Trophoblast cell (in vitro differentiated cells and primary cell): ENCODE measurements around the gene VCAM1.

Experiments
- DNase-seq, 2 donors: peaks; one replicate each; pipeline ENCODE4 v3.0.0-alpha.2; 2016
- H2AFZ ChIP-seq: 2 replicates; pipeline ENCODE4 v1.6.1; 2013; ENCODE audit warnings: low read length, moderate library complexity, mild to moderate bottlenecking; ENCODE audit not compliant: insufficient read depth, poor library complexity
- H2AK5ac ChIP-seq: 2 replicates; pipeline ENCODE4 v1.6.1; 2013; ENCODE audit warnings: mild to moderate bottlenecking, low read length
- H2BK120ac ChIP-seq: 2 replicates; pipeline ENCODE4 v1.6.1; 2013; ENCODE audit warnings: low read length, mild to moderate bottlenecking, moderate library complexity; ENCODE audit not compliant: insufficient read depth, poor library complexity
- H2BK12ac ChIP-seq: 2 replicates; pipeline ENCODE4 v1.6.1; 2013; ENCODE audit warnings: mild to moderate bottlenecking, low read length, moderate library complexity
- H2BK5ac ChIP-seq: 2 replicates; pipeline ENCODE4 v1.6.1; 2013; ENCODE audit warnings: low read length, low read depth, moderate library complexity, mild to moderate bottlenecking; ENCODE audit not compliant: poor library complexity
- H3K14ac ChIP-seq: 2 replicates; pipeline ENCODE4 v1.6.1; 2013; ENCODE audit warnings: mild to moderate bottlenecking, low read length
- H3K18ac ChIP-seq: 2 replicates; pipeline ENCODE4 v1.6.1; 2013; ENCODE audit warnings: mild to moderate bottlenecking, low read length
- H3K23ac ChIP-seq: 2 replicates; pipeline ENCODE4 v1.6.1; 2013; ENCODE audit warnings: low read length
- H3K27ac ChIP-seq: 2 replicates; pipeline ENCODE4 v1.5.1; 2013; ENCODE audit warnings: low read depth, mild to moderate bottlenecking, inconsistent platforms, low read length, moderate library complexity
- H3K27me3 ChIP-seq: 2 replicates; pipeline ENCODE4 v1.6.1; 2013; ENCODE audit warnings: inconsistent platforms, mild to moderate bottlenecking, low read length, moderate library complexity; ENCODE audit not compliant: insufficient read depth
- H3K36me3 ChIP-seq, 2 experiments: 1 replicate in 1 of 2; 2 replicates in 1 of 2; pipeline ENCODE4 v1.6.1; 2013; ENCODE audit warnings: low read length in 2 of 2, mild to moderate bottlenecking in 2 of 2, moderate library complexity in 1 of 2; ENCODE audit not compliant: insufficient read depth in 2 of 2, control insufficient read depth in 1 of 2
- H3K4ac ChIP-seq: 2 replicates; pipeline ENCODE4 v1.6.1; 2013; ENCODE audit warnings: low read depth, mild to moderate bottlenecking, low read length, moderate library complexity
- H3K4me1 ChIP-seq, 2 experiments: 1 replicate in 1 of 2; 2 replicates in 1 of 2; pipeline ENCODE4 v1.6.1; 2013; ENCODE audit warnings: low read length in 2 of 2, mild to moderate bottlenecking in 2 of 2, moderate library complexity in 1 of 2; ENCODE audit not compliant: insufficient read depth in 2 of 2, control insufficient read depth in 1 of 2
- H3K4me2 ChIP-seq: 2 replicates; pipeline ENCODE4 v1.6.1; 2013; ENCODE audit warnings: inconsistent platforms, mild to moderate bottlenecking, low read length, moderate library complexity
- H3K4me3 ChIP-seq: 2 replicates; pipeline ENCODE4 v1.5.1; 2013; ENCODE audit warnings: mild to moderate bottlenecking, low read depth, low read length, inconsistent platforms
- H3K79me1 ChIP-seq: one replicate; pipeline ENCODE4 v1.6.1; 2013; ENCODE audit warnings: low read length
- H3K79me2 ChIP-seq: 2 replicates; pipeline ENCODE4 v1.6.1; 2013; ENCODE audit warnings: low read length, mild to moderate bottlenecking; ENCODE audit not compliant: control insufficient read depth, insufficient read depth, poor library complexity
- H3K9ac ChIP-seq: 2 replicates; pipeline ENCODE4 v1.6.1; 2013; ENCODE audit warnings: mild to moderate bottlenecking, low read length
- H3K9me3 ChIP-seq: 2 replicates; pipeline ENCODE4 v1.6.1; 2013; ENCODE audit warnings: low read depth, mild to moderate bottlenecking, control low read depth, inconsistent platforms, low read length; ENCODE audit not compliant: insufficient read depth
- H4K12ac ChIP-seq: 2 replicates; pipeline ENCODE4 v1.6.1; 2013; ENCODE audit warnings: low read depth, mild to moderate bottlenecking, low read length, moderate library complexity
- H4K8ac ChIP-seq: 2 replicates; pipeline ENCODE4 v1.6.1; 2013; ENCODE audit warnings: low read depth, mild to moderate bottlenecking, low read length, moderate library complexity
- H4K91ac ChIP-seq: one replicate; pipeline ENCODE4 v1.6.1; 2013; ENCODE audit warnings: low read depth, mild to moderate bottlenecking, low read length, moderate library complexity
- WGBS: extraction: QIAGEN DNeasy Blood & Tissue Kit; methylation state at CpG from one replicate; pipeline ENCODE4 v1.1.7; 2013; ENCODE audit warnings: missing lambda C conversion rate; ENCODE audit not compliant: insufficient read length, insufficient coverage; ENCODE audit errors: extremely low coverage; 5-methylcytosine and 5-hydroxymethylcytosine counted together

VCAM1 gene

GRCh38 chr1:100785470-100786052 lies 66.0 kb downstream of the VCAM1 start:
- Histone ChIP-seq H3K4me2 (no peak overlapping the region), H3K79me1 (no peaks in the 10 kb centered on the region), H2AK5ac (no peak overlapping the region), H3K14ac (no peak overlapping the region), H3K18ac (no peak overlapping the region), H2BK5ac (no peak overlapping the region), H4K91ac (no peak overlapping the region), H3K27ac (no peak overlapping the region), H4K8ac (no peak overlapping the region), H3K79me2 (no peaks in the 10 kb centered on the region), H3K4me3 (no peak overlapping the region), H4K12ac (no peak overlapping the region), H2BK120ac (no peak overlapping the region), H3K4me1 (no peaks in the 10 kb centered on the region), H3K4ac (no peak overlapping the region), H2AFZ (no peak overlapping the region), H2BK12ac (no peak overlapping the region), H3K27me3 (no peaks in the 10 kb centered on the region), H3K9ac (no peak overlapping the region), H3K23ac (no peak overlapping the region), H3K9me3 (no peaks in the 10 kb centered on the region), H3K36me3 (no peaks in the 10 kb centered on the region)
- WGBS, result no CpG with 5 or more reads among the region's 5 CpGs
- DNase-seq, result no peak

GRCh38 chr1:100786870-100787269 lies 67.3 kb downstream of the VCAM1 start:
- Histone ChIP-seq H2AK5ac (no peak overlapping the region), H4K91ac (no peak overlapping the region), H3K4me1 (no peaks in the 10 kb centered on the region), H3K79me2 (no peaks in the 10 kb centered on the region), H3K4me3 (no peak overlapping the region), H2BK5ac (no peak overlapping the region), H4K12ac (no peak overlapping the region), H3K14ac (no peak overlapping the region), H2AFZ (no peak overlapping the region), H3K4me2 (no peak overlapping the region), H3K27me3 (no peaks in the 10 kb centered on the region), H4K8ac (no peak overlapping the region), H3K79me1 (no peaks in the 10 kb centered on the region), H3K4ac (no peak overlapping the region), H3K36me3 (no peaks in the 10 kb centered on the region), H3K9ac (no peak overlapping the region), H3K27ac (no peak overlapping the region), H3K18ac (no peak overlapping the region), H3K23ac (no peak overlapping the region), H2BK12ac (no peak overlapping the region), H3K9me3 (no peaks in the 10 kb centered on the region), H2BK120ac (no peak overlapping the region)
- no CpG with 5 or more reads among the region's 2 CpGs for WGBS
- no peak for DNase-seq
